Panc1 (cell line): Measurements from ENCODE around the gene PDZD4. TPM values are rescaled to one million over a fixed set of nuclear protein-coding genes. Genes with fewer than 3 reads are reported as not detected.

ENCODE experiments used
- ATAC-seq: fragments of 200-7000 bp; cut with Tn5 transposase; 2 replicates; pipeline ENCODE4 v1.9.1; 2020; ENCODE audit warnings: mild to moderate bottlenecking, moderate library complexity
- BruUV-seq: library from RNA; stranded (reverse); fragments of 400-500 nt; replicated peaks from 2 replicates; lab custom pipeline; 2021; lab: Mats Ljungman, UMichigan
- CTCF ChIA-PET: fragments of 300-600 bp; sonication (Branson Sonifier 250); formaldehyde crosslinking; loops from one replicate; lab custom pipeline; 2022; ENCODE audit warnings: antibody characterized with exemption; lab: Charles Lee
- POLR2A ChIA-PET: fragments of 300-600 bp; sonication (Branson Sonifier 250); formaldehyde crosslinking; loops from one replicate; lab custom pipeline; 2022; ENCODE audit warnings: antibody characterized with exemption; lab: Charles Lee
- DNase-seq: peaks from one replicate; pipeline ENCODE4 v3.0.0-alpha.2; 2010; ENCODE audit warnings: low read depth, low spot score
- H3K27ac ChIP-seq: 2 replicates; pipeline ENCODE4 v1.5.1; 2011; ENCODE audit warnings: mild to moderate bottlenecking, low read length, inconsistent platforms
- H3K27me3 ChIP-seq: fragments of 200-500 bp; sonication (Bioruptor generic); 2 replicates; pipeline ENCODE4 v1.6.0; 2014; ENCODE audit warnings: low read length, inconsistent platforms; ENCODE audit not compliant: control insufficient read depth, insufficient read depth
- H3K36me3 ChIP-seq: fragments of 200-500 bp; sonication (Bioruptor generic); 2 replicates; pipeline ENCODE4 v1.5.1; 2014; ENCODE audit warnings: inconsistent platforms, mild to moderate bottlenecking, low read length, moderate library complexity; ENCODE audit not compliant: control insufficient read depth, insufficient read depth
- H3K4me1 ChIP-seq: 2 replicates; pipeline ENCODE4 v1.5.1; 2011; ENCODE audit warnings: inconsistent platforms, mild to moderate bottlenecking, low read length, moderate library complexity; ENCODE audit not compliant: control insufficient read depth, insufficient read depth
- H3K4me3 ChIP-seq, 2 experiments: 2 replicates each; pipeline ENCODE4 v1.5.1; 2011 to 2012; ENCODE audit warnings: low read depth in 2 of 2, low read length in 2 of 2, mild to moderate bottlenecking in 2 of 2, inconsistent platforms in 1 of 2, moderate library complexity in 1 of 2
- H3K9me3 ChIP-seq: fragments of 200-500 bp; sonication (Bioruptor generic); 2 replicates; pipeline ENCODE4 v1.5.1; 2014; ENCODE audit warnings: low read depth, mild to moderate bottlenecking, inconsistent platforms, low read length, moderate library complexity; ENCODE audit not compliant: control insufficient read depth, insufficient read depth
- CTCF ChIP-seq: fragments of 450-650 bp; IDR thresholded peaks from 2 replicates; pipeline ENCODE4 v1.5.1; 2017; ENCODE audit warnings: mild to moderate bottlenecking
- POLR2AphosphoS5 ChIP-seq: IDR thresholded peaks from 2 replicates; pipeline ENCODE4 v1.6.1; 2012; ENCODE audit warnings: mild to moderate bottlenecking, low read depth, low read length, moderate library complexity
- REST ChIP-seq, 2 experiments: IDR thresholded peaks; 2 replicates each; pipeline ENCODE4 v1.6.1; 2011 to 2012; ENCODE audit warnings: low read depth in 2 of 2, control low read depth in 1 of 2, low read length in 1 of 2, mild to moderate bottlenecking in 1 of 2, moderate library complexity in 1 of 2; ENCODE audit not compliant: insufficient read depth in 1 of 2
- SIN3A ChIP-seq: IDR thresholded peaks from 2 replicates; pipeline ENCODE4 v1.6.1; 2012; ENCODE audit warnings: low read depth, mild to moderate bottlenecking, low read length, moderate library complexity, borderline replicate concordance; ENCODE audit not compliant: insufficient read depth
- TCF7L2 ChIP-seq: IDR thresholded peaks from 2 replicates; pipeline ENCODE4 v1.6.1; 2011; ENCODE audit warnings: mild to moderate bottlenecking, low read depth, low read length, inconsistent platforms
- in situ Hi-C: cut with HindIII; loops from 2 replicates; pipeline ENCODE4 v1.10.0; 2016; ENCODE audit warnings: low sequenced_read_pairs, low pct_unique_long_range_greater_than_20kb
- intact Hi-C: fragments of 100-400 bp; cut with micrococcal nuclease; formaldehyde crosslinking; loops from one replicate; pipeline ENCODE4 v1.10.0; 2022; ENCODE audit not compliant: unreplicated experiment
- total RNA-seq: library from RNA; stranded (reverse); gene quantifications from one replicate; pipeline ENCODE4 v1.2.1, GENCODE V29; 2021; ENCODE audit not compliant: unreplicated experiment

The PDZD4 gene
- total RNA-seq, 1 experiment from 2014 or later = 37.2 TPM

GRCh38 chrX:153767674-153768055 lies 62.7 kb downstream of the PDZD4 start:
- POLR2A ChIA-PET = no interaction called here
- H3K27me3 ChIP-seq = no peaks in the 10 kb centered on the region
- no TSS peak for BruUV-seq
- CTCF ChIA-PET = no interaction called here
- in situ Hi-C loops (no loop called here), intact Hi-C loops (loop anchor here (10.0 kb wide), 2 partner anchors 117 to 157 kb away; partner anchors contain the start of genes ARHGAP4 and L1CAM)
- no peaks in the 10 kb centered on the region for H3K9me3 ChIP-seq
- no peak for TF ChIP-seq TCF7L2
- TF ChIP-seq CTCF = no peak
- TF ChIP-seq SIN3A = no peak
- TF ChIP-seq POLR2AphosphoS5 = no peak
- TF ChIP-seq REST (IDR thresholded peaks at IDR 0.05; ENCODE audit: insufficient read depth in 1 of 2, low read depth in 2 of 2, low read length in 1 of 2) = peak in 1 of 2 experiments; percentile 84; a peak in 2 of 4 replicates
- no peak overlapping the region for H3K27ac ChIP-seq
- H3K4me1 ChIP-seq = peaks cover 25% of the 10 kb centered on the region
- no peak overlapping the region for H3K4me3 ChIP-seq
- ATAC-seq (no peak), DNase-seq (no peak)
- no peaks in the 10 kb centered on the region for H3K36me3 ChIP-seq

DNA sequence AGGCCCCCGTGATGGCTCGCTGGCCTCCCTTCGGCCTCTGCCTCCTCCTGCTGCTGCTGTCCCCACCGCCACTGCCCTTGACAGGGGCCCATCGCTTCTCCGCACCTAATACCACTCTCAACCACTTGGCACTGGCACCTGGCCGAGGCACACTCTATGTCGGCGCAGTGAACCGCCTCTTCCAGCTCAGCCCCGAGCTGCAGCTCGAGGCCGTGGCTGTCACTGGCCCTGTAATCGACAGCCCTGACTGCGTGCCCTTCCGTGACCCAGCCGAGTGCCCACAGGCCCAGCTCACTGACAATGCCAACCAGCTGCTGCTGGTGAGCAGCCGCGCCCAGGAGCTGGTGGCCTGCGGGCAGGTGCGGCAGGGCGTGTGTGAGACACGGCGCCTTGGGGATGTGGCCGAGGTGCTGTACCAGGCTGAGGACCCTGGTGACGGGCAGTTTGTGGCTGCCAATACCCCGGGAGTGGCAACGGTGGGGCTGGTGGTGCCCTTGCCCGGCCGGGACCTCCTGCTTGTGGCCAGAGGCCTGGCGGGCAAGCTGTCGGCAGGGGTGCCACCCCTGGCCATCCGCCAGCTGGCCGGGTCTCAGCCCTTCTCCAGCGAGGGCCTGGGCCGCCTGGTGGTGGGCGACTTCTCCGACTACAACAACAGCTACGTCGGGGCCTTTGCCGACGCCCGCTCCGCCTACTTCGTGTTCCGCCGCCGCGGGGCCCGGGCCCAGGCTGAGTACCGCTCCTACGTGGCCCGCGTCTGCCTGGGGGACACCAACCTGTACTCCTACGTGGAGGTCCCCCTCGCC lies 63.3 kb downstream of the PDZD4 start:
- H3K27me3 ChIP-seq = no peaks in the 10 kb centered on the region
- in situ Hi-C loops (no loop called here), intact Hi-C loops (loop anchor here (10.0 kb wide), 2 partner anchors 118 to 158 kb away; partner anchors contain the start of genes ARHGAP4 and L1CAM)
- CTCF ChIA-PET = no interaction called here
- DNase-seq (no peak), ATAC-seq (no peak)
- H3K27ac ChIP-seq = 0 out of 2 replicates have a peak overlapping the region, but pooled peaks have one; percentile 1
- H3K4me3 ChIP-seq = no peak overlapping the region
- peaks cover 25% of the 10 kb centered on the region for H3K4me1 ChIP-seq
- no TSS peak for BruUV-seq
- no peaks in the 10 kb centered on the region for H3K9me3 ChIP-seq
- H3K36me3 ChIP-seq = no peaks in the 10 kb centered on the region
- TF ChIP-seq REST (IDR thresholded peaks at IDR 0.05; ENCODE audit: insufficient read depth in 1 of 2, low read depth in 2 of 2, low read length in 1 of 2) (no peak), SIN3A (no peak), CTCF (no peak), TCF7L2 (no peak), POLR2AphosphoS5 (no peak)
- POLR2A ChIA-PET = no interaction called here
